K562 (cell line): ENCODE data around the gene VPS11. TPM values are rescaled to one million over a fixed set of nuclear protein-coding genes. Genes with fewer than 3 reads are reported as not detected.

ENCODE experiments used
- ATF6 ChIP-seq: sonication (generic); formaldehyde crosslinking; IDR thresholded peaks from 2 replicates; pipeline ENCODE4 v1.4.0; 2020; ENCODE audit warnings: mild to moderate bottlenecking, missing genetic modification reagents
- CBX1 ChIP-seq: sonication (generic); IDR thresholded peaks from 2 replicates; pipeline ENCODE4 v1.6.1; 2016; ENCODE audit warnings: antibody characterized with exemption, low read depth, mild to moderate bottlenecking
- CHAMP1 ChIP-seq: fragments of 450-650 bp; IDR thresholded peaks from 2 replicates; pipeline ENCODE4 v1.6.1; 2016; ENCODE audit warnings: mild to moderate bottlenecking
- DLX4 ChIP-seq: fragments of 250-450 bp; sonication (Bioruptor Pico); IDR thresholded peaks from 2 replicates; pipeline ENCODE4 v1.6.1; 2021; ENCODE audit warnings: mild to moderate bottlenecking
- ELK3 ChIP-seq: fragments of 450-650 bp; formaldehyde crosslinking; IDR thresholded peaks from 2 replicates; pipeline ENCODE4 v1.4.0; 2020; ENCODE audit warnings: mild to moderate bottlenecking
- HEY1 ChIP-seq: fragments of 250-450 bp; sonication (Bioruptor Pico); IDR thresholded peaks from 2 replicates; pipeline ENCODE4 v1.5.0; 2020; ENCODE audit warnings: mild to moderate bottlenecking, moderate library complexity, borderline replicate concordance
- LARP7 ChIP-seq: fragments of 450-650 bp; IDR thresholded peaks from 2 replicates; pipeline ENCODE4 v1.6.1; 2016
- PHF8 ChIP-seq: fragments of 200-600 bp; sonication (generic); IDR thresholded peaks from 2 replicates; pipeline ENCODE4 v1.6.1; 2012; ENCODE audit warnings: mixed run types, mild to moderate bottlenecking, inconsistent platforms, low read length, moderate library complexity, borderline replicate concordance
- RHOXF2B ChIP-seq: fragments of 250-450 bp; sonication (Bioruptor Pico); conservative IDR thresholded peaks from 2 replicates; pipeline ENCODE4 v1.5.1; 2021
- SREBF2 ChIP-seq: sonication (generic); formaldehyde crosslinking; IDR thresholded peaks from 2 replicates; pipeline ENCODE4 v1.4.0; 2020; ENCODE audit warnings: mild to moderate bottlenecking, missing genetic modification reagents
- TRIM28 ChIP-seq: fragments of 450-650 bp; IDR thresholded peaks from 2 replicates; pipeline ENCODE4 v1.6.1; 2017
- U2AF2 ChIP-seq: fragments of 200-400 bp; formaldehyde crosslinking; optimal IDR thresholded peaks from 2 replicates; pipeline ENCODE3; 2017; ENCODE audit warnings: low read depth, mild to moderate bottlenecking, low read length
- XRCC5 ChIP-seq: fragments of 200-400 bp; formaldehyde crosslinking; IDR thresholded peaks from 2 replicates; pipeline ENCODE4 v1.6.1; 2017; ENCODE audit warnings: low read depth, mild to moderate bottlenecking, low read length
- ZNF384 ChIP-seq: IDR thresholded peaks from 2 replicates; pipeline ENCODE4 v1.6.1; 2012; ENCODE audit warnings: low read depth, low read length, improper control_type of control experiment
- ZNF668 ChIP-seq: fragments of 250-450 bp; sonication (Bioruptor Pico); IDR thresholded peaks from 2 replicates; pipeline ENCODE4 v1.8.0; 2022; ENCODE audit warnings: mild to moderate bottlenecking, inconsistent platforms
- ZNF766 ChIP-seq: fragments of 200-800 bp; sonication (Bioruptor generic); conservative IDR thresholded peaks from 2 replicates; pipeline ENCODE4 v1.6.1; 2016; ENCODE audit warnings: missing genetic modification characterization, missing compliant biosample characterization
- polyA plus RNA-seq, 8 experiments: library from polyadenylated mRNA; depleted of rRNA in 4 of 8; stranded (reverse) in 5 of 8; unstranded in 3 of 8; fragments of >200 nt; fragmentation: Nextera tagmentation in 2 of 8; fragmentation: Illumina TruSeq in 1 of 8; extraction: Ambion mirVana in 2 of 8; extraction: Trizol in 1 of 8; gene quantifications; 2 replicates each; pipeline versions ENCODE4 v1.2.1 to v1.2.3, GENCODE V29; 2011 to 2014; ENCODE audit warnings: inconsistent platforms in 1 of 8, missing spikeins in 1 of 8
- total RNA-seq, 7 experiments: library from RNA; depleted of rRNA in 6 of 7; stranded (reverse); fragments of >200 nt in 6 of 7; fragmentation: Illumina TruSeq in 2 of 7; extraction: Trizol in 2 of 7; gene quantifications; 2 replicates each; pipeline versions ENCODE4 v1.2.1 to v1.2.3, GENCODE V29; 2011 to 2021; ENCODE audit warnings: low replicate concordance in 1 of 7

VPS11 gene
- total and polyA plus RNA-seq, 9 of the 15 experiments (the other 6 are each of a cell fraction or from before 2014, with no cell fraction given), result 14.1 to 35.5 (median 27.5) TPM

GRCh38 chr11:119108146-119108856, 40.7 kb downstream of the VPS11 start (continued):
- TF ChIP-seq RHOXF2B (CRISPR knock-in tag) (0 out of 2 replicates have a peak, but pooled peaks have one; percentile 46), CBX1 (no peak), U2AF2 (no peak), HEY1 (CRISPR knock-in tag) (no peak), TRIM28 (no peak), ZNF766 (CRISPR knock-in tag) (no peak), PHF8 (no peak), DLX4 (CRISPR knock-in tag) (no peak), ELK3 (CRISPR knock-in tag) (no peak), CHAMP1 (no peak), ATF6 (CRISPR knock-in tag) (no peak), XRCC5 (no peak), LARP7 (no peak), ZNF668 (CRISPR knock-in tag) (no peak), SREBF2 (no peak), ZNF384 (no peak)
